ENCODE measurements around the gene PPP1R12C. TPM values are rescaled to one million over a fixed set of nuclear protein-coding genes. Genes with fewer than 3 reads are reported as not detected.

The PPP1R12C gene
- total and polyA plus RNA-seq, 2 experiments from 2014 or later = 69.7 to 74.5 TPM

- Histone ChIP-seq H3K4me1 (ENCODE audit: insufficient read depth) (no peaks in the 10 kb centered on the region), H3K79me2 (peaks cover 17% of the 10 kb centered on the region), H2AFZ (no peak overlapping the region), H4K20me1 (ENCODE audit: insufficient read depth, poor library complexity, severe bottlenecking) (peaks cover 7% of the 10 kb centered on the region), H3K9me3 (ENCODE audit: low read depth) (no peaks in the 10 kb centered on the region), H3K4me3 (no peak overlapping the region), H3K27me3 (no peaks in the 10 kb centered on the region), H3K36me3 (replicated peaks; ENCODE audit: insufficient read depth, low read depth) (no peaks in the 10 kb centered on the region), H3K9me2 (replicated peaks; ENCODE audit: insufficient read depth) (no peaks in the 10 kb centered on the region), H3K4me2 (no peak overlapping the region), H3K27ac (no peak overlapping the region)
- 99% methylated on average over 9 of the region's 9 CpGs for WGBS (ENCODE audit: low lambda C conversion rate, missing lambda C conversion rate)
- no peak for DNase-seq (ENCODE audit: low spot score)
- TF ChIP-seq EZH2phosphoT487 (IDR thresholded peaks at IDR 0.05; ENCODE audit: low read depth, severe bottlenecking, unreplicated experiment) = no peak
- TF ChIP-seq EZH2 (IDR thresholded peaks at IDR 0.05; ENCODE audit: borderline replicate concordance) = no peak
- no peak for TF ChIP-seq CTCF (IDR thresholded peaks at IDR 0.05; ENCODE audit: poor library complexity)
Observed at GRCh38 chr19:55103190-55103589, 14.2 kb downstream of the PPP1R12C start.

- Histone ChIP-seq H3K79me2 (peaks cover 13% of the 10 kb centered on the region), H2AFZ (no peak overlapping the region), H3K4me1 (ENCODE audit: insufficient read depth) (no peaks in the 10 kb centered on the region), H3K4me2 (no peak overlapping the region), H3K36me3 (replicated peaks; ENCODE audit: insufficient read depth, low read depth) (no peaks in the 10 kb centered on the region), H3K27me3 (no peaks in the 10 kb centered on the region), H3K27ac (no peak overlapping the region), H3K9me3 (ENCODE audit: low read depth) (no peaks in the 10 kb centered on the region), H4K20me1 (ENCODE audit: insufficient read depth, poor library complexity, severe bottlenecking) (peaks cover 3% of the 10 kb centered on the region), H3K4me3 (no peak overlapping the region), H3K9me2 (replicated peaks; ENCODE audit: insufficient read depth) (no peaks in the 10 kb centered on the region)
- WGBS (ENCODE audit: low lambda C conversion rate, missing lambda C conversion rate) = 87% methylated on average over 10 of the region's 10 CpGs
- no peak for TF ChIP-seq EZH2 (IDR thresholded peaks at IDR 0.05; ENCODE audit: borderline replicate concordance)
- TF ChIP-seq EZH2phosphoT487 (IDR thresholded peaks at IDR 0.05; ENCODE audit: low read depth, severe bottlenecking, unreplicated experiment) = no peak
- TF ChIP-seq CTCF (IDR thresholded peaks at IDR 0.05; ENCODE audit: poor library complexity) = no peak
- no peak for DNase-seq (ENCODE audit: low spot score)
Observed at GRCh38 chr19:55101261-55101660, 16.2 kb downstream of the PPP1R12C start.

GRCh38 chr19:55099557-55100506, 17.6 kb downstream of the PPP1R12C start:
- DNase-seq (ENCODE audit: low spot score) = no peak
- Histone ChIP-seq H3K4me1 (ENCODE audit: insufficient read depth) (no peaks in the 10 kb centered on the region), H3K9me2 (replicated peaks; ENCODE audit: insufficient read depth) (no peaks in the 10 kb centered on the region), H3K4me3 (no peak overlapping the region), H3K27ac (no peak overlapping the region), H2AFZ (no peak overlapping the region), H4K20me1 (ENCODE audit: insufficient read depth, poor library complexity, severe bottlenecking) (peaks cover 2% of the 10 kb centered on the region), H3K36me3 (replicated peaks; ENCODE audit: insufficient read depth, low read depth) (no peaks in the 10 kb centered on the region), H3K27me3 (no peaks in the 10 kb centered on the region), H3K79me2 (peaks cover 13% of the 10 kb centered on the region), H3K9me3 (ENCODE audit: low read depth) (no peaks in the 10 kb centered on the region), H3K4me2 (no peak overlapping the region)
- WGBS (ENCODE audit: low lambda C conversion rate, missing lambda C conversion rate) = 94% methylated on average over 24 of the region's 27 CpGs
- TF ChIP-seq EZH2 (IDR thresholded peaks at IDR 0.05; ENCODE audit: borderline replicate concordance) (no peak), EZH2phosphoT487 (IDR thresholded peaks at IDR 0.05; ENCODE audit: low read depth, severe bottlenecking, unreplicated experiment) (no peak), CTCF (IDR thresholded peaks at IDR 0.05; ENCODE audit: poor library complexity) (peak; percentile 11)

All from hepatocyte (in vitro differentiated cells).